Cerebellar nuclear complex (tissue), 1 donor: ENCODE data around the gene SOX6.

Experiments used
- DNase-seq, 2 experiments: peaks; one replicate each; lab custom pipeline; 2025; lab: John Stamatoyannopoulos, UW

The SOX6 gene

GRCh38 chr11:16364254-16364653, 7.9 kb upstream of the SOX6 start:
- no peak for DNase-seq

DNA sequence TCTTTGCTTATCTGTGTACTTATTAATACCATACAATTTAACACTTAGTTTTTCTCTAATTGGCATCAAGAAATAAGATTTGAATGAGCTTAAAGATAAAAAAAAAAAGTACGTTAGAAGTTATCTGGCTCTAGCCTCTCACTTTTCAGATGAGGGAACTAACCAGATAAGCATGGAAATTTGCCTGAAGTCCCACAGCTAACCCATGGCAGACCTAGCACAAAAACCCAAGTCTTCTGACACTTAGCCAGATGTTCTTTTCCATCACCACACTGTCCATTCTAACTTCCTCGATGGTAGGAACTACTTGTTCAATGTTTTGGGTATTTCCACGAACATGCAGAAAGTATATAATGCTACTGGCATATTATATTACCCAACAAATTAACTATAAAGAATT, 7.4 kb upstream of the SOX6 start:
- no peak for DNase-seq

DNA sequence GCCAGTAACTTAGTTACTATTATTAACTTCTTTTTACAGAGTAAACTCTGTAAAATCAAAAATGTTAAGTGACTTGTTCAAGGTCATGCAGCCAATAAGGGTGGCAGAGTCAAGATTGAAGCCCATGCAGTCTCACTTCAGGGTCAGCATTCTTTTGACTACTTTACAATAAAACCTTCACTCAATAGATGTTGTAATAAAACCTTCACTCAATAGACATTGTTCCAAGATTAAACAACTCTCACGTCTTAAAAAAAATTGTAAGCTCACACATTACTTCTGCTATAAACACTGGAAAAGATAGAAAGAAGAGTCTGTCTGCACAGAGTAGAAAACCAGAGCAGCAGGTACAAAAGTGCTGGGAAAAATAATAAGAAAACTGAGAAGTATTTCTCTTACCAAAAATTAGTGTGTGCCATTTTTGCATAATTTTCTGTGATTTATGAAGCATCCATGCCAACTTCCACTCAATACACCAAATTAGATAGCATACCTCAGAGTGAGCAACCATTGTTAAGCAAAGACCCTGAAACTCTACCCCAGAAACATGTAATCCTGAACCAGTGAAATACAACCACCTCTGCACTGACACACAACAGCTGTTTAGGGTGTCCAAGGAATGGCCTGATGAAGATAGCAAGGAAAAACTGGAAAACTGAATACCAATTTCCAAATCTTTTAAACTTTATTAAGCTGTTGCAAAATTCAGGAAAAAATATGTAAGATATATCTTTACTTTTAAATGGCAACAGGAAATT, 4.9 kb upstream of the SOX6 start:
- no peak for DNase-seq

- no peak for DNase-seq
These were observed 3.0 kb upstream of the SOX6 start for GRCh38 chr11:16359369-16359768.

DNA sequence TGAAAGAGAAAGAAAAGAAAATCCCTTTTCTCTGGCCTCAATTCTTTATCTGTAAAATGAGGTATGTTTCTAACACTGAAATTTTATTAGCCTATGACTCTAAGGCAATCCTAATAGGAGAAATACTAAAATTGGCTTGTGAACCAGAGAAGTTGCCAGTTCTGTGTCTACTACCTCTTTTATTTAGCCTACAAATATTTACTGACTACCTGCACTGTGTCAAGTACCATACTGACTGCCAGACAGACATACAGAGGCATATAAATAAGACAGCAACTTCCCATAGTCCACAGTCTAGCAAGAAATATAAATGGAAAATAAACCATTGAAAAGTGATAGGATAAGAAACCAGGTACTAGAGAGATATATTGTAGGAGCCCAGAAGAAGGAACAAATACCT, 2.4 kb upstream of the SOX6 start:
- no peak for DNase-seq

GRCh38 chr11:16357775-16358174, 1.4 kb upstream of the SOX6 start:
- DNase-seq, result no peak

DNA sequence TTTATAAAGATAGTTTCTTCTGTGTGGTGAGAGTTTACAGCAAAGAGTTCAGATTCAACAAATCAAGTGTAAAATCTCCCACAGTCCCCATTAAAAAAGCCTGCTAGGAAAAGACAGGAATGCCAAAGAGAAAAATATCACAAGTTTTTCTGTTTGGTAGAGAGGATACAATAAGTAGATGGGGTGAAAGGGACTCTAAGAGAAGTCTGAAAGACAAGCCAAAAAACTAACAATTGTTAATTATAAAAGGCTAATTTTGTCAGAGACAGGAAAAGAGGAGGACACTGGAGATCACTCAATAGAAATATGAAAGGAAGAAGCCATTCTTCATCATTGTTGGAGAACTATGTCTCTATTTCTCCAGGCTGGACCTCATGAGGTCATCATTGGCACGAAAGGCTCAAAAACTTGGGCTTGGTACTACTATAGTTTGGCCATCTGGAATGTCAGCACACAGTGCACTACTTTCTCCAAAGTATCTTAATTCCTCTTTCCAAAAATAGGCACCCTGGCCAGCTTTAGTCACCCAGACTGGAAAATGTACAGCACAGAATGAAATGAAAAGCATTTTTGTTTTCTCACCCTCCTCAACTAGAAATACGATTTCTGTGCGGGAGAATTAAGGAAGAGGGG, 531 bp upstream of the SOX6 start:
- DNase-seq, result no peak

GRCh38 chr11:16352707-16353106, 3.6 kb downstream of the SOX6 start:
- no peak for DNase-seq

DNA sequence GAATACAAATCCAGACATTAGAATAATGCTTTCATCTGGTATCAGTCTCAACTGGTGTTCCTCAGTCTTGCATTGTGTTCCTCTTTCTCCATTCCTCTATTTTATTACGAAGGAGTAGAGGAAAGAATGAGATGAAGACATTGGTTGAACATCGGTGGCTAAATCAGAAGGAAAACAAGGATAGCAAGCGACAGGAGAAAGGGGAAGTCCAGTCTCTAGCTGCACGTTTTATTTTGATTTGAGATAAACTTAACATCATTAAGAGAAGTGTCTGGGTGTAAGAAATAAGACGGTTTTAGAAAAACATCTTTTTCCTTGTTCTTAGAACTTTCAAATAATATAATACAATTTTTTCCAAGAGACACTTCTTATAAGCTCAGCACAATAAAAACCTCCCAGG, 6.2 kb downstream of the SOX6 start:
- no peak for DNase-seq

DNA sequence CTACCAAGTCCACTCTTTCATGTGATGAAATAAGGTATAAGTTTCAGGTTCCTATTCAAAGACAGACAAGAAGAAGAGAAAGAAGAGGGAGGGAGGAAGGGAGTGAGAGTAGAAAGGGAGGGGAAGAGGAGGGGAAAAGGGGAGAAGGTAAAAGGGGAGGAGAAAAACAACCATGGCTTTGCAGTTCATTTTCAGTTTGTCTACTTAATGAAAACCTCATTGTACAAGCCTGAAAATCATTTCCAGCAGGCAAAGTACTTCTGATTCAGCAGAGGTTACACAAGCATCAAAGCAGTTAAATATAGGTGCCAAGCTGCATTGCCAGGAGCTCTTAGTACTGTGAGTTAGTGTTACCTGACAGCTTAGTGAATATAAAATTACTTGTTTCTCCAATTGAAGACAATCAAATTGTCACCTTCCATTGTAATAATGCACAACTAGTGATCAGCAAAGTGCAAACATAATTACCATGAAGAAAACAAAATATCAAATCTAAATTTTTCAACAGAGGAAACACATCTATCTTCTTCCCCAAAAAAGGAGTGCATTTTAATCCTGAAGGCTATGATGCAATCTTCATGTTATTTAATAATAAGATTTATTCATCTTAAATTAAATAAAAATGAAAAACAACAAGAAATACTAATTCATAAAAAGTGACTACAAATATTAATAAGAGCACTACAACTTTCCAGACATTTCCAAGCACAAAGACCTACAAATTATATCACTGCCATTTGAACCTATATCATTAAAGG, 8.2 kb downstream of the SOX6 start:
- DNase-seq, result no peak

GRCh38 chr11:16346975-16347374, 9.4 kb downstream of the SOX6 start:
- no peak for DNase-seq

DNA sequence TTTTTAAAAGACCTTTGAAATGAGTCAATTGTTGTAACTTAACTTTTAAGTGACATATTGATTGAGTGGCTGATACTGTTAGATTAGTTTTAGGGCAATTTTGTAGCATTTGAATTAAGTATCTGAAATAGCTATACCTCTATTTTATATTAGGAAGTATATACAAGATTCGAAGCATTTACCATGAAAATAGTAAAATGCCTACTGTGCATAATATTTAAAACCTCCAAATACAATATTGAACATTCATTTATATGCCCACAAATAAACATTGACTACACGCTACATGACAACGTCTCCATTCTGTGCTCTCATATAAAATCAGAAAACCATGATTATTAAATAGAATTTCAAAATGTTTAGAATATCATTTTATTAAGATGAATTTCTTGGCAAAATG, 14.5 kb downstream of the SOX6 start:
- no peak for DNase-seq

DNA sequence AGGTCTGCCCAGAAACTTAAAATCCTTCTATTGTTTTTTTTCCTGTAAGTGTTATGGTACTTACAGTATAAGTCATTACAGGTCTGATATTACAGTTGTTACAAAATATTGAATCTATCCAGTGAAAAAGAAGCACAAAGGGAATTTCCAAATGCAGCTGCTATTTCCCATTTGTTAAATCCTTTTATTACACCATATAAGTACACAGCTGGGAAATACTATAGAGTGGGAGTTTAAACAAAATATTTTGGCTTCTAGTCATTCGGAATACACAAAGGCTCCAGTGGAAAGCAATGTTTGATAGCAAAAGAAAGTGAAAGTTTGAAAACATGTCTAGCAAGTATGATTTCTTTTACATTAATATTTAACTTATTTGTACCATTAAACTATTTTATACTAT, 18.0 kb downstream of the SOX6 start:
- no peak for DNase-seq

GRCh38 chr11:16337421-16338213, 18.7 kb downstream of the SOX6 start:
- DNase-seq, result no peak

GRCh38 chr11:16336721-16337120, 19.6 kb downstream of the SOX6 start:
- DNase-seq, result no peak

- no peak for DNase-seq
These were observed 20.1 kb downstream of the SOX6 start for GRCh38 chr11:16336204-16336603.

DNA sequence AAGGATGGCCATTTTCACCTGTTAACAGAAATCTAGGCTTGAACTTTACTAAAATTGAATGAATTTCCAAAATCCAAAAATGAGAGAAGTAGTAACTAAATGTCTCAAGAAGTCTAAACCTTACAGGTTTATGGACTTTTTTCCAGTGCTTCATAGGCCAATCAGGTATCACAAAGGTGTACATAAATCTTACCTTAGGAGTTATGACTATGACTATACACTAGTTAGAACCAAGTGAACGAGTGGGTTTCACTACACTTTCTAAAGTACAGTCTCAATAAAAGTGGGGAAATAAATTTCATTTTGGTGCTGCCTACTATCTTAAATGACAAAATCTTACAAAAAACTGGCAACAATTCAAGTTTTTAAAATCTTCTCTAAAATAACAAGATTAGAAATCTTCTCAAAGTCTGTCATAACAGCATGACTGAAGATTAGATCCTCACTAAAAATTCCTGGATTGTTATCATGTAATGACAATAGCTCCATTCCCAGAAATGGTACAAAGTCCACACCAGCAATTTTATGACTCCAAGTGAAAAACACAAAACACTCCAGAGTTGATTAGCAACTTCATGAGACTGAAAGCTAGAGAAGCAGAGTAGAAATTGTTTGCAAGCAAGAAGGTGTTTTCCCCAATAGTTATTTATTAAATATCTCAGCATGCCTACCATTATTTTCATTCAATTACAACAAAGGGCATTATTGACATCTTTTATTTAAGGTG, 20.9 kb downstream of the SOX6 start:
- DNase-seq, result no peak

DNA sequence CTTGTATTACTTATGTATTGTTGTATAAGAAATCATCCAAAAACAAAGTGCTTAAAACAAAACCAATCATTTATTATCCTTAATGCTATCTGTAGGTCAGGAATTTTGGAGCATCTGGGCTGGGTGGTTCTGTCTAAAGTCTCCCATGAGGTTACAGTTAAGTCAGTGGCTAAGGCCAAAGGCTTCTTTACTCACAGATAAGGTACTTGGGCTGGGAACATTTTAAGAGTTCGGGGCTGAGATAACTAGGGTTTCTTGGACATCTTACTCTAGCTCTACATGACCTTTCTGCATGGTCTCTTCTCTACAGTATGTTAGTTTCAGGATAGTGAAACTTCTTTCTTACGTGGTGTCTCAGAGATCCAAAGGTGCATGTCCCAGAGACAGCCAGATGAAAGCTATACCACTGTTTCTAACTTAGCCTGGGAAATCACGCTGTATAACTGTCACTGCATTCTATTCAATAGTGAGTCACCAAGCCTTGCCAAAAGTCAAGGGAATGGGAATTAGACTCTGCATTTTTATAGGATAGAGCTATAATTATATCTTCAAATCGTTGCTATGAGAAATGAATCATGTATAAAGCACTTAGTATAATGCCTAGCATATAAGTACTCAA, 29.6 kb downstream of the SOX6 start:
- DNase-seq, result no peak

GRCh38 chr11:16322190-16322589, 34.2 kb downstream of the SOX6 start:
- no peak for DNase-seq

DNA sequence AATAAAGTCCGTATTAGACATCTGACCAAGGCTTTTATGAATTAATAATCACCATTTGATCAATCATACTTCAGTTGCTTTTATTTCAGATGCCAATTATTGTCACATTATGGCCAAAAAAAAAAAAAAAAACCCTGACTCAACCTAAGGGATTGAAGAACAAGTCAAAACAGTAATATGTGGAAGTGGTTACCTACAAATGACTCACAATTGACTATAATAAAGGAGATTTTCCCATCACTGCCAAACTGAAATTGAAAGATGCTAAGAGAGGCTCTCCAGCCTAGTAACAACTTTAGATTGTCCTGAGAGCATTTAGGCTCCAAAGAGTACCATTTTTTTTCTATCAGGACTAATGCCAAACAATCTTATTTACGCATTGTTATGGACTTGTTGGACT, 35.2 kb downstream of the SOX6 start:
- no peak for DNase-seq

- DNase-seq, result no peak
These were observed 38.0 kb downstream of the SOX6 start for GRCh38 chr11:16318320-16318719.
